ENCODE results near the gene LRRC28.

DNA sequence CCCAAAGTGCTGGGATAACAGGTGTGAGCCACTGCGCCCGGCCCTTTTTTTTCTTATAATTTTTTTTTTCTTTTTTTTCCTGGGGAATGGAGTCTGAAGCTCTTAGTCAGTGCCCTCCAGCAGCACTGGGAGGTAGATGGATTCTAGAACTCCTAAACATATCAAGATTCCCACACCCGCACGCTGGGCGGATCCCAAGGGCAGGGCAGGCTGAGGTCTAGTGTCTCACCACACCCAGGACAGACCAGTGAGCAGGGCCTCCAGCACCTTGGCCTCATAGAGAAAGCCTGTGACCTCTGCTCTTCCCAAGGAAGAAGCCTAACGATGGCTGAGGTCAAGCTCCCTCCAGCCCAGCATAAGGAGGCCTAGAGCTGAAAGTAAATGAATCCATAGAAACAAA, 160.8 kb downstream of the LRRC28 start:
- TF ChIP-seq, protein P1, sequence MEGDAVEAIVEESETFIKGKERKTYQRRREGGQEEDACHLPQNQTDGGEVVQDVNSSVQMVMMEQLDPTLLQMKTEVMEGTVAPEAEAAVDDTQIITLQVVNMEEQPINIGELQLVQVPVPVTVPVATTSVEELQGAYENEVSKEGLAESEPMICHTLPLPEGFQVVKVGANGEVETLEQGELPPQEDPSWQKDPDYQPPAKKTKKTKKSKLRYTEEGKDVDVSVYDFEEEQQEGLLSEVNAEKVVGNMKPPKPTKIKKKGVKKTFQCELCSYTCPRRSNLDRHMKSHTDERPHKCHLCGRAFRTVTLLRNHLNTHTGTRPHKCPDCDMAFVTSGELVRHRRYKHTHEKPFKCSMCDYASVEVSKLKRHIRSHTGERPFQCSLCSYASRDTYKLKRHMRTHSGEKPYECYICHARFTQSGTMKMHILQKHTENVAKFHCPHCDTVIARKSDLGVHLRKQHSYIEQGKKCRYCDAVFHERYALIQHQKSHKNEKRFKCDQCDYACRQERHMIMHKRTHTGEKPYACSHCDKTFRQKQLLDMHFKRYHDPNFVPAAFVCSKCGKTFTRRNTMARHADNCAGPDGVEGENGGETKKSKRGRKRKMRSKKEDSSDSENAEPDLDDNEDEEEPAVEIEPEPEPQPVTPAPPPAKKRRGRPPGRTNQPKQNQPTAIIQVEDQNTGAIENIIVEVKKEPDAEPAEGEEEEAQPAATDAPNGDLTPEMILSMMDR (IDR thresholded peaks at IDR 0.05; ENCODE audit: low read depth, low read length), result no peak
- TF ChIP-seq EZH2phosphoT487 (IDR thresholded peaks at IDR 0.05; ENCODE audit: low read depth), result no peak

All from OCI-LY3 (cell line).